Liver (tissue), 9 donors: ENCODE results near the gene SLX4IP. TPM values are rescaled to one million over a fixed set of nuclear protein-coding genes. Genes with fewer than 3 reads are reported as not detected.

ENCODE experiments used
- DNase-seq: peaks from one replicate; pipeline ENCODE4 v3.0.0-alpha.2; 2017; ENCODE audit warnings: low spot score
- H3K27ac ChIP-seq, 2 donors: one replicate each; pipeline ENCODE4 v1.7.0; 2013; ENCODE audit warnings: inconsistent platforms in 2 of 2, low read length in 2 of 2, control low read depth in 1 of 2, low read depth in 1 of 2, mild to moderate bottlenecking in 1 of 2
- H3K27me3 ChIP-seq, 4 donors: one replicate each; pipeline versions ENCODE4 v1.6.1 to v1.7.0; 2013; ENCODE audit warnings: low read length in 3 of 4, inconsistent platforms in 1 of 4, mild to moderate bottlenecking in 1 of 4, moderate library complexity in 1 of 4; ENCODE audit not compliant: control insufficient read depth in 4 of 4, insufficient read depth in 4 of 4
- H3K36me3 ChIP-seq, 4 donors: one replicate each; pipeline versions ENCODE4 v1.6.1 to v1.7.0; 2013; ENCODE audit warnings: low read length in 3 of 4, mild to moderate bottlenecking in 3 of 4, low read depth in 1 of 4, moderate library complexity in 1 of 4; ENCODE audit not compliant: control insufficient read depth in 4 of 4, insufficient read depth in 3 of 4
- H3K4me1 ChIP-seq, 4 donors: one replicate each; pipeline versions ENCODE4 v1.6.1 to v1.7.0; 2013; ENCODE audit warnings: low read length in 3 of 4, mild to moderate bottlenecking in 3 of 4, moderate library complexity in 1 of 4; ENCODE audit not compliant: control insufficient read depth in 4 of 4, insufficient read depth in 4 of 4
- H3K4me3 ChIP-seq, 3 donors: one replicate each; pipeline versions ENCODE4 v1.6.1 to v1.7.0; 2013; ENCODE audit warnings: low read length in 3 of 3, control low read depth in 1 of 3, low read depth in 1 of 3, mild to moderate bottlenecking in 1 of 3
- H3K9ac ChIP-seq, 2 donors: one replicate each; pipeline ENCODE4 v1.7.0; 2013; ENCODE audit warnings: low read length in 2 of 2, mild to moderate bottlenecking in 2 of 2, moderate library complexity in 2 of 2, control low read depth in 1 of 2, low read depth in 1 of 2
- H3K9me3 ChIP-seq, 4 donors: one replicate each; pipeline versions ENCODE4 v1.6.1 to v1.7.0; 2013; ENCODE audit warnings: low read length in 3 of 4; ENCODE audit not compliant: control insufficient read depth in 4 of 4
- ATF3 ChIP-seq: IDR thresholded peaks from 2 replicates; pipeline ENCODE4 v1.6.1; 2016; ENCODE audit warnings: antibody characterized with exemption
- CTCF ChIP-seq: fragments of 150-350 bp; IDR thresholded peaks from 2 replicates; pipeline ENCODE4 v1.5.1; 2017; ENCODE audit warnings: improper control_type of control experiment, low read depth, low read length; ENCODE audit not compliant: missing input control
- EGR1 ChIP-seq, 2 donors: IDR thresholded peaks; 2 replicates each; pipeline ENCODE4 v1.6.1; 2016 to 2018; ENCODE audit warnings: antibody characterized with exemption in 2 of 2, low read depth in 2 of 2
- FOXA2 ChIP-seq: IDR thresholded peaks from 2 replicates; pipeline ENCODE4 v1.6.1; 2016; ENCODE audit warnings: antibody characterized with exemption
- GABPA ChIP-seq, 2 donors: IDR thresholded peaks in 1 of 2; conservative IDR thresholded peaks in 1 of 2; 2 replicates each; pipeline ENCODE4 v1.6.1; 2016; ENCODE audit warnings: antibody characterized with exemption in 2 of 2, mild to moderate bottlenecking in 1 of 2, moderate library complexity in 1 of 2
- HNF4A ChIP-seq, 2 donors: conservative IDR thresholded peaks; 2 replicates each; pipeline ENCODE4 v1.6.1; 2016; ENCODE audit warnings: antibody characterized with exemption in 2 of 2, mild to moderate bottlenecking in 2 of 2
- HNF4G ChIP-seq: IDR thresholded peaks from 2 replicates; pipeline ENCODE4 v1.6.1; 2016; ENCODE audit warnings: antibody characterized with exemption
- MAX ChIP-seq: IDR thresholded peaks from 2 replicates; pipeline ENCODE4 v1.6.1; 2016; ENCODE audit warnings: antibody characterized with exemption
- RAD21 ChIP-seq, 2 donors: IDR thresholded peaks; 2 replicates each; pipeline ENCODE4 v1.6.1; 2016; ENCODE audit warnings: antibody characterized with exemption in 2 of 2, mild to moderate bottlenecking in 2 of 2
- RXRA ChIP-seq, 2 donors: IDR thresholded peaks; 2 replicates each; pipeline ENCODE4 v1.6.1; 2017 to 2018; ENCODE audit warnings: antibody characterized with exemption in 2 of 2, mild to moderate bottlenecking in 1 of 2
- SP1 ChIP-seq: IDR thresholded peaks from 2 replicates; pipeline ENCODE4 v1.6.1; 2018; ENCODE audit warnings: antibody characterized with exemption, mild to moderate bottlenecking
- YY1 ChIP-seq: IDR thresholded peaks from 2 replicates; pipeline ENCODE4 v1.6.1; 2016; ENCODE audit warnings: antibody characterized with exemption, mild to moderate bottlenecking
- ZBTB33 ChIP-seq: IDR thresholded peaks from 2 replicates; pipeline ENCODE4 v1.6.1; 2016; ENCODE audit warnings: antibody characterized with exemption
- WGBS: extraction: QIAGEN DNeasy Blood & Tissue Kit; methylation state at CpG from one replicate; pipeline ENCODE4 v1.1.7; 2013; 5-methylcytosine and 5-hydroxymethylcytosine counted together
- polyA plus RNA-seq, 2 donors: library from polyadenylated mRNA; stranded (reverse) in 1 of 2; unstranded in 1 of 2; fragments of 200-250 nt in 1 of 2; fragments of >200 nt in 1 of 2; fragmentation: Nextera tagmentation in 1 of 2; extraction: Ambion mirVana in 1 of 2; gene quantifications; one replicate each; pipeline versions ENCODE4 v1.2.1 to v1.2.3, GENCODE V29; 2013 to 2015
- total RNA-seq, 2 donors: library from RNA; depleted of rRNA; stranded (reverse); fragments of >200 nt; gene quantifications; one replicate each; pipeline ENCODE4 v1.2.3, GENCODE V29; 2014
- donor health status: healthy.
- donor health status: healthy.
- donor health status: healthy.
- donor health status: healthy.
- donor health status: healthy.

SLX4IP gene
- total and polyA plus RNA-seq, 4 donors: 1.1 to 3.4 (median 2.7) TPM

GRCh38 chr20:10549511-10549910, 114.4 kb downstream of the SLX4IP start (continued):
- no peak for TF ChIP-seq MAX

GRCh38 chr20:10550204-10551118, 115.4 kb downstream of the SLX4IP start:
- DNase-seq: no peak
- Histone ChIP-seq H3K9ac (no peak overlapping the region), H3K36me3 (no peaks in the 10 kb centered on the region), H3K27me3 (no peaks in the 10 kb centered on the region), H3K9me3 (no peaks in the 10 kb centered on the region), H3K27ac (no peak overlapping the region), H3K4me1 (no peaks in the 10 kb centered on the region), H3K4me3 (no peak overlapping the region)
- no peak for TF ChIP-seq GABPA (IDR thresholded peaks at IDR 0.05 in 1 of 2, conservative IDR thresholded peaks at IDR 0.05 in 1 of 2)
- no peak for TF ChIP-seq ATF3
- TF ChIP-seq MAX: no peak
- 91% methylated on average over 14 of the region's 14 CpGs for WGBS

- no peak for DNase-seq
- Histone ChIP-seq H3K4me3 (no peak overlapping the region), H3K36me3 (no peaks in the 10 kb centered on the region), H3K4me1 (no peaks in the 10 kb centered on the region), H3K9me3 (no peaks in the 10 kb centered on the region), H3K27ac (no peak overlapping the region), H3K9ac (no peak overlapping the region), H3K27me3 (no peaks in the 10 kb centered on the region)
- 88% methylated on average over 8 of the region's 8 CpGs for WGBS
- TF ChIP-seq EGR1 (IDR thresholded peaks at IDR 0.05; ENCODE audit: low read depth in 2 of 2): no peak
- no peak for TF ChIP-seq YY1
- no peak for TF ChIP-seq HNF4A (conservative IDR thresholded peaks at IDR 0.05)
- no peak for TF ChIP-seq CTCF
These were observed 116.9 kb downstream of the SLX4IP start for GRCh38 chr20:10551732-10552724.

- WGBS: 41% methylated on average over 5 of the region's 5 CpGs
- Histone ChIP-seq H3K4me1 (no peaks in the 10 kb centered on the region), H3K9me3 (no peaks in the 10 kb centered on the region), H3K27me3 (no peaks in the 10 kb centered on the region), H3K4me3 (no peak overlapping the region), H3K9ac (no peak overlapping the region), H3K27ac (no peak overlapping the region), H3K36me3 (no peaks in the 10 kb centered on the region)
- peak; percentile 58 for DNase-seq
- TF ChIP-seq CTCF: peak; percentile 84
- no peak for TF ChIP-seq HNF4G
- no peak for TF ChIP-seq FOXA2
- TF ChIP-seq HNF4A (conservative IDR thresholded peaks at IDR 0.05): peak in 1 of 2 donors; percentile 7
- no peak for TF ChIP-seq RXRA (IDR thresholded peaks at IDR 0.05)
- no peak for TF ChIP-seq GABPA (IDR thresholded peaks at IDR 0.05 in 1 of 2, conservative IDR thresholded peaks at IDR 0.05 in 1 of 2)
- TF ChIP-seq ZBTB33: no peak
- no peak for TF ChIP-seq SP1
- TF ChIP-seq RAD21 (IDR thresholded peaks at IDR 0.05): peak; percentile 88 to 94
- no peak for TF ChIP-seq EGR1 (IDR thresholded peaks at IDR 0.05; ENCODE audit: low read depth in 2 of 2)
These were observed 118.3 kb downstream of the SLX4IP start for GRCh38 chr20:10553326-10553984.
